Measurements from ENCODE around the gene IGF2R. TPM values are rescaled to one million over a fixed set of nuclear protein-coding genes. Genes with fewer than 3 reads are reported as not detected.
A peak's percentile ranks its signal among the peaks of the same experiment; 100 is the strongest.
"Not testable (repeated sequence)": the region's sequence is repeated elsewhere in the genome, so short reads cannot be mapped to it uniquely, and the experiment has no call there.

Gene IGF2R
- 10 to 100 TPM; 13.8 to 30.6 (median 14.2) TPM for polyA plus RNA-seq

GRCh38 chr6:159968295-159969203 lies at the start of gene IGF2R:
Gene IGF2R, plus strand, starts transcription at chr6:159969082. Its CDS starts 165 bp downstream, at chr6:159969247.
- H3K27ac ChIP-seq (ENCODE audit: low read depth, low read length) = peak within 1 kb of the TSS; percentile 60
- WGBS, 3 donors = 1 to 2% (median 2%) methylated on average over 43 to 68 of the region's 68 CpGs

GRCh38 chr6:159919800-159920199 lies 49.1 kb upstream of the IGF2R start:
- 79 to 90% (median 88%) methylated on average over 6 of the region's 6 CpGs for WGBS, 3 donors
- no peak overlapping the region for H3K27ac ChIP-seq (ENCODE audit: low read depth, low read length)

- not testable (repeated sequence) for H3K27ac ChIP-seq (ENCODE audit: low read depth, low read length)
- WGBS, 3 donors = 48 to 64% (median 61%) methylated on average over 2 of the region's 2 CpGs
Measured at GRCh38 chr6:159924150-159924549, 44.7 kb upstream of the IGF2R start.

GRCh38 chr6:159926542-159927203 lies 42.2 kb upstream of the IGF2R start:
- WGBS, 3 donors = 71 to 95% (median 89%) methylated on average over 5 of the region's 5 CpGs

GRCh38 chr6:159929819-159930218 lies 39.1 kb upstream of the IGF2R start:
- 22 to 30% (median 26%) methylated on average over 8 of the region's 8 CpGs for WGBS, 3 donors
- no peak overlapping the region for H3K27ac ChIP-seq (ENCODE audit: low read depth, low read length)

More at GRCh38 chr6:159926542-159927203, 42.2 kb upstream of the IGF2R start:
- H3K27ac ChIP-seq (ENCODE audit: low read depth, low read length) = no peak overlapping the region

GRCh38 chr6:159931112-159931511 lies 37.8 kb upstream of the IGF2R start:
- 89 to 91% (median 90%) methylated on average over 3 of the region's 3 CpGs for WGBS, 3 donors
- no peak overlapping the region for H3K27ac ChIP-seq (ENCODE audit: low read depth, low read length)

GRCh38 chr6:159931846-159932245 lies 37.0 kb upstream of the IGF2R start:
- H3K27ac ChIP-seq (ENCODE audit: low read depth, low read length) = no peak overlapping the region
- WGBS, 3 donors = 74 to 85% (median 78%) methylated on average over 4 of the region's 4 CpGs

GRCh38 chr6:159933077-159933476 lies 35.8 kb upstream of the IGF2R start:
- WGBS, 3 donors = 91 to 100% (median 96%) methylated on average over 1 of the region's 1 CpG
- no peak overlapping the region for H3K27ac ChIP-seq (ENCODE audit: low read depth, low read length)

- H3K27ac ChIP-seq (ENCODE audit: low read depth, low read length) = no peak overlapping the region
- WGBS, 3 donors = 86 to 93% (median 92%) methylated on average over 4 of the region's 4 CpGs
Measured at GRCh38 chr6:159934181-159934580, 34.7 kb upstream of the IGF2R start.

GRCh38 chr6:159935065-159935464 lies 33.8 kb upstream of the IGF2R start:
- no peak overlapping the region for H3K27ac ChIP-seq (ENCODE audit: low read depth, low read length)
- WGBS, 3 donors = 58 to 76% (median 71%) methylated on average over 2 of the region's 2 CpGs

- H3K27ac ChIP-seq (ENCODE audit: low read depth, low read length) = no peak overlapping the region
- 91 to 98% (median 98%) methylated on average over 2 of the region's 2 CpGs for WGBS, 3 donors
Measured at GRCh38 chr6:159935633-159936032, 33.2 kb upstream of the IGF2R start.

GRCh38 chr6:159939591-159940016 lies 29.3 kb upstream of the IGF2R start:
- H3K27ac ChIP-seq (ENCODE audit: low read depth, low read length) = no peak overlapping the region
- 34 to 61% (median 49%) methylated on average over 6 of the region's 6 CpGs for WGBS, 3 donors

- WGBS, 3 donors = 72 to 76% (median 73%) methylated on average over 11 of the region's 11 CpGs
- no peak overlapping the region for H3K27ac ChIP-seq (ENCODE audit: low read depth, low read length)
Measured at GRCh38 chr6:159941286-159942113, 27.4 kb upstream of the IGF2R start.

GRCh38 chr6:159943101-159943632 lies 25.7 kb upstream of the IGF2R start:
- 42 to 80% (median 53%) methylated on average over 6 of the region's 6 CpGs for WGBS, 3 donors
- no peak overlapping the region for H3K27ac ChIP-seq (ENCODE audit: low read depth, low read length)

GRCh38 chr6:159943968-159944598 lies 24.8 kb upstream of the IGF2R start:
- WGBS, 3 donors = 48 to 84% (median 75%) methylated on average over 2 of the region's 2 CpGs
- H3K27ac ChIP-seq (ENCODE audit: low read depth, low read length) = no peak overlapping the region

- H3K27ac ChIP-seq (ENCODE audit: low read depth, low read length) = no peak overlapping the region
- WGBS, 3 donors = 92 to 96% (median 94%) methylated on average over 6 of the region's 6 CpGs
Measured at GRCh38 chr6:159945801-159946392, 23.0 kb upstream of the IGF2R start.

- no peak overlapping the region for H3K27ac ChIP-seq (ENCODE audit: low read depth, low read length)
- WGBS, 3 donors = 94% methylated on average over 2 of the region's 2 CpGs
Measured at GRCh38 chr6:159946912-159947311, 22.0 kb upstream of the IGF2R start.

GRCh38 chr6:159948199-159948598 lies 20.7 kb upstream of the IGF2R start:
- H3K27ac ChIP-seq (ENCODE audit: low read depth, low read length) = no peak overlapping the region
- WGBS, 3 donors = 92 to 97% (median 95%) methylated on average over 4 of the region's 4 CpGs
